ENCODE results near the gene ATP5F1D. TPM values are rescaled to one million over a fixed set of nuclear protein-coding genes. Genes with fewer than 3 reads are reported as not detected.

ATP5F1D gene
- total and polyA plus RNA-seq, 2 of the 13 experiments (the other 11 are each of a cell fraction or from before 2014, with no cell fraction given) = 39.4 to 78.7 TPM

DNA sequence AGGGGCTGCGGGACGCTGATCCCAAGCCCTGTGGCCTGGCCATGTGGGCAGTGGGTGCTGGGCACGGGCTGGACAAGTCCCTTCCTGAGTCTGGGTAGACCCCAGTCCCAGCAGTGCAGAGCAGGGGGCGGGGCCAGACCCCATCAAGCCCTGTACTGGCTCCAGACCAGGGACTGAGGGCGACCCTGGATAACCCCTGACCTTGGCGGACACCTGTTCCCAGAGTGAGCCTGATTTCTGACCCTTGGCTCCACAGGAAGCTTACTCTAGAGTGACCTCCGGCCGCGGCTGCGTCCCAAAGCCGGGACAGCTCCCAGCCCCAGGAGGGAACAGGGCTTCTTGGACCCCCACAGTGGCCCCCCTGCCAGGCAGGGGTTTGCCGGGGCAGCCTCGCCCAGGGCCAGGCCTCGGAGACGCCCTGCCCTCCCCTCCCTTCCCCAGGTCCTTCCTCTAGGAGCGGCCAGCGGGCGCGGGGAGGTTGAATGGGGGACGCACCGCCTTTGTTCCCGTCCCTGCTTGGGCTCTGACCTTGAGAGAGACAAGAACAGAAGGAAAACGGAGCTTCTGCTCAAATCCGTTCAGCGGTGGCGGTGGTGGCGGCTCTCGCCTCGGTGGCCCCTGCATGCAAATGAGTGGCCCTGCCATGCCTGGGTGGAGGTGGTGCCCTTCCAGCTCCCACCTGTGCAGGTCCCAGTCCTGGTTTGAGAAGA lies 41.8 kb downstream of the ATP5F1D start (continued):
- TF ChIP-seq ZNF451 (CRISPR knock-in tag; IDR thresholded peaks at IDR 0.05) (no peak), CAMTA2 (CRISPR knock-in tag; IDR thresholded peaks at IDR 0.05; ENCODE audit: borderline replicate concordance) (no peak), RNF2 (conservative IDR thresholded peaks at IDR 0.05; ENCODE audit: low read depth) (no peak), ZNF484 (CRISPR knock-in tag; IDR thresholded peaks at IDR 0.05; ENCODE audit: borderline replicate concordance, low read depth) (no peak), ZNF614 (CRISPR knock-in tag; IDR thresholded peaks at IDR 0.05; ENCODE audit: borderline replicate concordance) (no peak), NCOR1 (IDR thresholded peaks at IDR 0.05; ENCODE audit: borderline replicate concordance, low read length) (peak; percentile 80; the same call in 1 of the 2 replicates), ZNF329 (CRISPR knock-in tag; IDR thresholded peaks at IDR 0.05; ENCODE audit: low read depth) (no peak; the same call in 1 of the 2 replicates), ZNF558 (CRISPR knock-in tag; IDR thresholded peaks at IDR 0.05; ENCODE audit: borderline replicate concordance) (no peak), TEAD3 (CRISPR knock-in tag; optimal IDR thresholded peaks at IDR 0.05; ENCODE audit: borderline replicate concordance) (peak; percentile 6)
- TF ChIP-seq, protein P1, sequence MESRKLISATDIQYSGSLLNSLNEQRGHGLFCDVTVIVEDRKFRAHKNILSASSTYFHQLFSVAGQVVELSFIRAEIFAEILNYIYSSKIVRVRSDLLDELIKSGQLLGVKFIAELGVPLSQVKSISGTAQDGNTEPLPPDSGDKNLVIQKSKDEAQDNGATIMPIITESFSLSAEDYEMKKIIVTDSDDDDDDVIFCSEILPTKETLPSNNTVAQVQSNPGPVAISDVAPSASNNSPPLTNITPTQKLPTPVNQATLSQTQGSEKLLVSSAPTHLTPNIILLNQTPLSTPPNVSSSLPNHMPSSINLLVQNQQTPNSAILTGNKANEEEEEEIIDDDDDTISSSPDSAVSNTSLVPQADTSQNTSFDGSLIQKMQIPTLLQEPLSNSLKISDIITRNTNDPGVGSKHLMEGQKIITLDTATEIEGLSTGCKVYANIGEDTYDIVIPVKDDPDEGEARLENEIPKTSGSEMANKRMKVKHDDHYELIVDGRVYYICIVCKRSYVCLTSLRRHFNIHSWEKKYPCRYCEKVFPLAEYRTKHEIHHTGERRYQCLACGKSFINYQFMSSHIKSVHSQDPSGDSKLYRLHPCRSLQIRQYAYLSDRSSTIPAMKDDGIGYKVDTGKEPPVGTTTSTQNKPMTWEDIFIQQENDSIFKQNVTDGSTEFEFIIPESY (CRISPR knock-in tag; IDR thresholded peaks at IDR 0.05) = no peak
- TF ChIP-seq, protein P2, sequence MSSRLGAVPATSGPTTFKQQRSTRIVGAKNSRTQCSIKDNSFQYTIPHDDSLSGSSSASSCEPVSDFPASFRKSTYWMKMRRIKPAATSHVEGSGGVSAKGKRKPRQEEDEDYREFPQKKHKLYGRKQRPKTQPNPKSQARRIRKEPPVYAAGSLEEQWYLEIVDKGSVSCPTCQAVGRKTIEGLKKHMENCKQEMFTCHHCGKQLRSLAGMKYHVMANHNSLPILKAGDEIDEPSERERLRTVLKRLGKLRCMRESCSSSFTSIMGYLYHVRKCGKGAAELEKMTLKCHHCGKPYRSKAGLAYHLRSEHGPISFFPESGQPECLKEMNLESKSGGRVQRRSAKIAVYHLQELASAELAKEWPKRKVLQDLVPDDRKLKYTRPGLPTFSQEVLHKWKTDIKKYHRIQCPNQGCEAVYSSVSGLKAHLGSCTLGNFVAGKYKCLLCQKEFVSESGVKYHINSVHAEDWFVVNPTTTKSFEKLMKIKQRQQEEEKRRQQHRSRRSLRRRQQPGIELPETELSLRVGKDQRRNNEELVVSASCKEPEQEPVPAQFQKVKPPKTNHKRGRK (CRISPR knock-in tag; IDR thresholded peaks at IDR 0.05) = peak; percentile 24; the same call in 1 of the 2 replicates
- TF ChIP-seq, protein P3, sequence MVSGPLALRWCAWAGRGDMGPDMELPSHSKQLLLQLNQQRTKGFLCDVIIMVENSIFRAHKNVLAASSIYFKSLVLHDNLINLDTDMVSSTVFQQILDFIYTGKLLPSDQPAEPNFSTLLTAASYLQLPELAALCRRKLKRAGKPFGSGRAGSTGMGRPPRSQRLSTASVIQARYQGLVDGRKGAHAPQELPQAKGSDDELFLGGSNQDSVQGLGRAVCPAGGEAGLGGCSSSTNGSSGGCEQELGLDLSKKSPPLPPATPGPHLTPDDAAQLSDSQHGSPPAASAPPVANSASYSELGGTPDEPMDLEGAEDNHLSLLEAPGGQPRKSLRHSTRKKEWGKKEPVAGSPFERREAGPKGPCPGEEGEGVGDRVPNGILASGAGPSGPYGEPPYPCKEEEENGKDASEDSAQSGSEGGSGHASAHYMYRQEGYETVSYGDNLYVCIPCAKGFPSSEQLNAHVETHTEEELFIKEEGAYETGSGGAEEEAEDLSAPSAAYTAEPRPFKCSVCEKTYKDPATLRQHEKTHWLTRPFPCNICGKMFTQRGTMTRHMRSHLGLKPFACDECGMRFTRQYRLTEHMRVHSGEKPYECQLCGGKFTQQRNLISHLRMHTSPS (CRISPR knock-in tag; IDR thresholded peaks at IDR 0.05; ENCODE audit: low read depth) = peak; percentile 69; the same call in 1 of the 2 replicates
- TF ChIP-seq, protein P4, sequence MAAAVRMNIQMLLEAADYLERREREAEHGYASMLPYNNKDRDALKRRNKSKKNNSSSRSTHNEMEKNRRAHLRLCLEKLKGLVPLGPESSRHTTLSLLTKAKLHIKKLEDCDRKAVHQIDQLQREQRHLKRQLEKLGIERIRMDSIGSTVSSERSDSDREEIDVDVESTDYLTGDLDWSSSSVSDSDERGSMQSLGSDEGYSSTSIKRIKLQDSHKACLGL (CRISPR knock-in tag; IDR thresholded peaks at IDR 0.05) = no peak
- TF ChIP-seq, protein P5, sequence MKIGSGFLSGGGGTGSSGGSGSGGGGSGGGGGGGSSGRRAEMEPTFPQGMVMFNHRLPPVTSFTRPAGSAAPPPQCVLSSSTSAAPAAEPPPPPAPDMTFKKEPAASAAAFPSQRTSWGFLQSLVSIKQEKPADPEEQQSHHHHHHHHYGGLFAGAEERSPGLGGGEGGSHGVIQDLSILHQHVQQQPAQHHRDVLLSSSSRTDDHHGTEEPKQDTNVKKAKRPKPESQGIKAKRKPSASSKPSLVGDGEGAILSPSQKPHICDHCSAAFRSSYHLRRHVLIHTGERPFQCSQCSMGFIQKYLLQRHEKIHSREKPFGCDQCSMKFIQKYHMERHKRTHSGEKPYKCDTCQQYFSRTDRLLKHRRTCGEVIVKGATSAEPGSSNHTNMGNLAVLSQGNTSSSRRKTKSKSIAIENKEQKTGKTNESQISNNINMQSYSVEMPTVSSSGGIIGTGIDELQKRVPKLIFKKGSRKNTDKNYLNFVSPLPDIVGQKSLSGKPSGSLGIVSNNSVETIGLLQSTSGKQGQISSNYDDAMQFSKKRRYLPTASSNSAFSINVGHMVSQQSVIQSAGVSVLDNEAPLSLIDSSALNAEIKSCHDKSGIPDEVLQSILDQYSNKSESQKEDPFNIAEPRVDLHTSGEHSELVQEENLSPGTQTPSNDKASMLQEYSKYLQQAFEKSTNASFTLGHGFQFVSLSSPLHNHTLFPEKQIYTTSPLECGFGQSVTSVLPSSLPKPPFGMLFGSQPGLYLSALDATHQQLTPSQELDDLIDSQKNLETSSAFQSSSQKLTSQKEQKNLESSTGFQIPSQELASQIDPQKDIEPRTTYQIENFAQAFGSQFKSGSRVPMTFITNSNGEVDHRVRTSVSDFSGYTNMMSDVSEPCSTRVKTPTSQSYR (CRISPR knock-in tag; IDR thresholded peaks at IDR 0.05; ENCODE audit: borderline replicate concordance) = no peak
- TF ChIP-seq, protein P6, sequence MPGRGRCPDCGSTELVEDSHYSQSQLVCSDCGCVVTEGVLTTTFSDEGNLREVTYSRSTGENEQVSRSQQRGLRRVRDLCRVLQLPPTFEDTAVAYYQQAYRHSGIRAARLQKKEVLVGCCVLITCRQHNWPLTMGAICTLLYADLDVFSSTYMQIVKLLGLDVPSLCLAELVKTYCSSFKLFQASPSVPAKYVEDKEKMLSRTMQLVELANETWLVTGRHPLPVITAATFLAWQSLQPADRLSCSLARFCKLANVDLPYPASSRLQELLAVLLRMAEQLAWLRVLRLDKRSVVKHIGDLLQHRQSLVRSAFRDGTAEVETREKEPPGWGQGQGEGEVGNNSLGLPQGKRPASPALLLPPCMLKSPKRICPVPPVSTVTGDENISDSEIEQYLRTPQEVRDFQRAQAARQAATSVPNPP (CRISPR knock-in tag; IDR thresholded peaks at IDR 0.05) = no peak

All from HepG2 (cell line).